GM18519 (cell line): Measurements from ENCODE around the gene MAP1S.
A peak's percentile ranks its signal among the peaks of the same experiment; 100 is the strongest.

Experiments
- ATAC-seq: cut with Tn5 transposase; IDR thresholded peaks from one replicate; pipeline ENCODE4 v1.9.1; 2021; ENCODE audit warnings: mild to moderate bottlenecking, moderate library complexity; ENCODE audit not compliant: unreplicated experiment, low FRiP score

Gene MAP1S

DNA sequence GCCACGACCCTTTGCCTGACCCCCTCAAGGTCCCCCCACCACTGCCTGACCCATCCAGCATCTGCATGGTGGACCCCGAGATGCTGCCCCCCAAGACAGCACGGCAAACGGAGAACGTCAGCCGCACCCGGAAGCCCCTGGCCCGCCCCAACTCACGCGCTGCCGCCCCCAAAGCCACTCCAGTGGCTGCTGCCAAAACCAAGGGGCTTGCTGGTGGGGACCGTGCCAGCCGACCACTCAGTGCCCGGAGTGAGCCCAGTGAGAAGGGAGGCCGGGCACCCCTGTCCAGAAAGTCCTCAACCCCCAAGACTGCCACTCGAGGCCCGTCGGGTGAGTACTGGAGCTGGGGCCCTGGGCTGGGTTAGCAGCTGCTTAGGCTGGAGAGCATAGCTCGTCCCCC, 8.6 kb downstream of the MAP1S start:
- ATAC-seq, result no peak

DNA sequence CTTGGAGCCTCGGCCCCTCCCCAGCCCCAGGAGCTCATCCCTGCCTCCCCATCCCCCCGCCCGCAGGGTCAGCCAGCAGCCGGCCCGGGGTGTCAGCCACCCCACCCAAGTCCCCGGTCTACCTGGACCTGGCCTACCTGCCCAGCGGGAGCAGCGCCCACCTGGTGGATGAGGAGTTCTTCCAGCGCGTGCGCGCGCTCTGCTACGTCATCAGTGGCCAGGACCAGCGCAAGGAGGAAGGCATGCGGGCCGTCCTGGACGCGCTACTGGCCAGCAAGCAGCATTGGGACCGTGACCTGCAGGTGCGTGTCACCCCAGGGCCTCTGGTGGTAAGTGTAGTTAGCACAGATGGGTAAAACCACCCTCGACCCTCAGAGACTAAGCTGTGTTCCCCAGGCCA, 13.8 kb downstream of the MAP1S start:
- ATAC-seq, result no peak

GRCh38 chr19:17734146-17734545, 14.9 kb downstream of the MAP1S start:
- no peak for ATAC-seq

DNA sequence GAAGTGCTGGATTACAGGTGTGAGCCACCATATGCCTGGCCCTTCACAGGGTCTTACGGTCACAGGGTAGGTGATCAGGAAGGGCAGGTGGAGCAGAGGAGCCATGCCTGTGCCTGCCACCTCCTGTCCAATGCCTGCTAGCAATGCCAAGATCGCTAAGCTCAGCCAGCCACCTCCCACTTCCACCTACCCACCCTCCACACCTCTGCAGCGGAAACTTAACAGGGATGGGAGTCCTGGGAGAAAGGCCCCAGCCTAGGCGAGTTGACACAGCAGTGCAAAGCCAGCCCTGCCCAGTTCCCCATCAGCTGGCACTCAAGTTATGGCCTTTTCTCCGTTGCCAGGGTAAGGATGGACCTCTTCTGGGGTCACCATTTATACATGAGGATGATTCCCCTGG, 16.1 kb downstream of the MAP1S start:
- no peak for ATAC-seq

DNA sequence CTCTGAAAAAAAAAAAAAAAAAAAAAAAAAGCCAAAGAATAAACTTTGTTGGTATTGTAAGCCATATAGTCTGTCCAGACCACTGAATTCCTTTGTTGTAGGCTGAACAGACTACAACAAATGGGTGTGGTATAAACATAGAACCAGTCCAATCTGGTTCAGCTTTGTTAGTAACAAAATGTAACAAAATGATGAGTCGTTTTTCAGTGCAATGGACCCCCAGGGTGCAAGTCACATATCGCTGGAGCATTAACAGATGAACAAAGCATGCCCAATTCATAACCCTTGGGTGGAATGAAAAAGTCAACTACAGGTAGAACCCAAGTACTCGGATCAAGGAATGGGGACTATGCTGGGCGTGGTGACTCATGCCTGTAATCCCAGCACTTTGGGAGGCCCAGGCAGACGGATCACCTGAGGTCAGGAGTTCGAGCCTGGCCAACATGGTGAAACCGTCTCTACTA, 18.4 kb downstream of the MAP1S start:
- ATAC-seq, result no peak

DNA sequence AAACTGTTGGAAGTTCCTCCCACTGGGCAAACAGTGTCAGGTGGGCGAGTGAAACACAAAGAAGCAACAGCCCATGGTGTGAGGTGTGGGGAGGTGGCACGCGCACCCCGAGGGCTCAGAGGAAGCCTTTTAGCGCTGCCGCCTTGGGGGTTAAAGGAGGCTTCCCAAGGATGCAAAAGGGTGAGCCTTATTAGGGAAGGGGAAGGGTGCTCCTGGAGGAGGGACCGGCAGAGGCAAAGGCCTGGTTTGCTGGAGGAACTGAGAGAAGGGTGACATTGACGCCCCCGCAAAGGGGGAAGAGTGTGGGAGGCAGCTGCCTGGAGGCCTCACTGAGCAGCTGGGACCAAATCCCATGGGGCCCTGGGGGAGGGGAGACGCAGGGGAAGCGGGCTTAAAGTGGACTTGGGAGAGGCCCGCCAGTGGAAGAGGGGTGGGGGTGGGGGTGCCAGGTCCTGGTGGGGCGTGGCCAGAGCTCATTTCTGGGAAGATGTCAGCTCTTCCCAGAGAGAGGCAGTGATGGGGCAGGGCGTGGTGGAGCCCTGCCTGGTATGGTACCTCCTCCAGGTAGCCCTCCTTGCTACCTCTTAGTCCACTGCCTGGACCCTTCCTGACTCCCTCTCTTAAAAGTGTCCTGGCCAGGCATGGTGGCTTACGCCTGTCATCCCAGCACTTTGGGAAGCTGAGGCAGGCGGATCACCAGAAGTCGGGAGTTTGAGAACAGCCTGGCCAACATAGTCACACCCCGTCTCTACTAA, 20.0 kb downstream of the MAP1S start:
- ATAC-seq, result no peak

DNA sequence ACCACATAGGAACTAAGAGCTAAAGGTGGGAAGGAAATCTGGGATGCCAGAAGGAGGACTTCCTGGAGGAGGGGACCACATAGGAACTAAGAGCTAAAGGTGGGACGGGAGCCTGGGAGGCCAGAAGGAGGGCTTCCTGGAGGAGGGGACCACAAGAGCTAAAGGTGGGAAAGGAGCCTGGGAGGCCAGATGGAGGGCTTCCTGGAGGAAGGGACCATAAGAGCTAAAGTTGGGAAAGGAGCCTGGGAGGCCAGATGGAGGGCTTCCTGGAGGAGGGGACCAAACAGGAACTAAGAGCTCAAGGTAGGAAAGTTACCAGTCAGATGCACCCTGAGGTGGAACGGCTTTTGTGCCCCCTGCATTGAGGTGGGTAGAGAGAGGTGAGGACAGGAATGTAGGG, 22.2 kb downstream of the MAP1S start:
- ATAC-seq, result no peak

DNA sequence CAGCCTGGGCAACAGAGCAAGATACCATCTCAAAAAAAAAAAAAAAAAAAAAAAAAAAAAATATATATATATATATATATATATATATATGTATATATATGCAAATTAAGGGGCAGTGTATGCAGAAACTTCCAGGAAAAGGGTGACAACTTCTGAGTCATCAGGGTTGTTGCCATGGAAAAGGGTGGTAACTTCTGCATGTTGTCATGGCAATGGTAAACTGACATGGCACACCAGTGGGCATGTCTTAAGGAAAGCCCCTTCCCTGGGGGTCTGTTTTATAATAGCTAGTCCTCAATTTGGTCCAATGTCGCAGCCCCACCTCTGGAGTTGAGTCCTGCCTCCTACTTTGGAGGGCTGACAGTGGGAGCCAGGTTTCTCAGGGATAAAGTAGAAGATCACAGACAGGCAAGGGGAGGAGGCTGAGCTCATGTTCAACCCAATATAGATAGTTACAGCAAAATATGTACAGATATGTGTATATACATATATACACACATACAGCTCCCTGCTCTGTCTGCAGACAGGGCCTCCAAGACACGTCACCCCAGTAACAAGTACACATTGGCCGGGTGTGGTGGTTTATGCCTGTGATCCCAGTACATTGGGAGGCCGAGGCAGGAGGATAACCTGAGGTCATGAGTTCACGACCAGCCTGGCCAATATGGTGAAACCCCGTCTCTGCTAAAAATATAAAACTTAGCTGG, 24.7 kb downstream of the MAP1S start:
- ATAC-seq, result no peak

- peak; percentile 70 for ATAC-seq
These were observed 28.2 kb downstream of the MAP1S start for GRCh38 chr19:17747205-17748098.

- ATAC-seq, result no peak
These were observed 29.8 kb downstream of the MAP1S start for GRCh38 chr19:17748884-17749638.

GRCh38 chr19:17749912-17750317, 30.6 kb downstream of the MAP1S start:
- no peak for ATAC-seq

DNA sequence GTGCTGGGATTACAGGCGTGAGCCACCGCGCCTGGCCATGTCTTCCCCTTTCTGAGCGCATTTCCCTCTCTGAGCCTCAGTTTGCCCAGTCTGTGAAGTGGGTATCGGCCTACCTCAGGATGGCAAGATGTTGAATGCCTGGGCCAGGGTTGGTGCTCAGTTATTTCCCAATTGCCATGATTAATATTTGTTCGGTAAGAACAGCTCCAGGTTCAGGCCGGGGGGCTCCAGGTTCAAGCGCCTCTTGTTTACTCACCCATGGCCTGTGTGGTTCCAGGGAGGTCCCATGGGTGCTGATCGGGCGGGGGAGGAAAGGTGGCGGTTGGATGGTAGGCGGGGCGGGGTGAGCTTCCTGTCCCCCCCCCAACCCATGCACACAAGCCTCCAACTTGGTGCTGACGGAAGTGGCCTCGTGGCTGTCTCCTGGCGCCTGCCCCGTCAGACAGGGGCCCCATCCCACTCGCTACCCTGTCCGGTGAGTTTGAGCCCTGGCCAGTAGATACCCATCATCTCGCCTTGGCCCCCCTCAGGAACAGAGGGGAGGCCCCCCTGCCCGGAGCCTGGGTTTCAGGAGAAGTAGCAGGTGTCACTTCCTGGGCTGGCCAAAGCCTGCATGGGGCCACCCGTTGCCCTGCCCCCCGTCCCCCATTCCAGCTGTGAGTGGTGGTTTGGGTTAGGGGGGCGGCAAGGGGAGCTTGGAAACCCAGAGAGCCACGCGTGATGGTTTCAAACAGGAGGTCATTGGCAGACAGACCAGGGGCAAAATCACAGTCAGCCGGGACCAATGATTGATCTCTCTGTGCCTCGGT, 32.0 kb downstream of the MAP1S start, which contains the start of gene FCHO1:
Gene FCHO1, plus strand, starts transcription at position 375 of the 809 bp plus-strand sequence. CDS start 3,688 bp downstream, outside the sequence.
- ATAC-seq, result no peak

GRCh38 chr19:17751912-17752273, 32.6 kb downstream of the MAP1S start:
- no peak for ATAC-seq

- no peak for ATAC-seq
These were observed 33.8 kb downstream of the MAP1S start for GRCh38 chr19:17752865-17753639.

- ATAC-seq, result no peak
These were observed 34.7 kb downstream of the MAP1S start for GRCh38 chr19:17753976-17754375.

GRCh38 chr19:17754634-17755442, 35.6 kb downstream of the MAP1S start:
- no peak for ATAC-seq

DNA sequence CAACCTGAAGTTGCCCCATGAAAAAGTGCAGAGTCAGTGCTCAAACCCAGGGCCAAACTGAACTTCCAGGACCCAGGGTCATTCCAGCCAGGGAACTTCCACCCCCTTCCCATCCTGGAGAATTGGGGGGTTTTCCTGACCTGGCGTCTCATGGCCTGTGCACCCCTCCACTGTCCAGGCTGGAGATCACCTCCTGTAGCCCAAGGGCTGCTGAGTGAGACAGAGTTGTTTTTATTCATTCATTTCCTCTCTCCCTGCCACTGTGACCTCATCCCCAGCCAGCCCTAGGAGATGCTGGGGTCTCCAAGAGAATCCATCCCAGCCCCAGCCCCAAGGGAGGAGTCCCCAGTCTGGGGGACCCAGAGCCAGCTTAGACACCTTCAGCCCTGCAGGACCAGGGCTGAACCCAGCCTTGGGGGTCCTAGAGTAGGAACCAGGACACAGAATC, 36.2 kb downstream of the MAP1S start:
- ATAC-seq, result no peak
